GM20431 (cell line): Measurements from ENCODE around the gene MAP6D1.

Source experiments
- in situ Hi-C: fragments of 300-500 bp; cut with MseI, MboI; formaldehyde crosslinking; loops from one replicate; pipeline ENCODE4 v1.15.0; 2020; ENCODE audit warnings: low sequenced_read_pairs; ENCODE audit not compliant: unreplicated experiment

Gene MAP6D1

DNA sequence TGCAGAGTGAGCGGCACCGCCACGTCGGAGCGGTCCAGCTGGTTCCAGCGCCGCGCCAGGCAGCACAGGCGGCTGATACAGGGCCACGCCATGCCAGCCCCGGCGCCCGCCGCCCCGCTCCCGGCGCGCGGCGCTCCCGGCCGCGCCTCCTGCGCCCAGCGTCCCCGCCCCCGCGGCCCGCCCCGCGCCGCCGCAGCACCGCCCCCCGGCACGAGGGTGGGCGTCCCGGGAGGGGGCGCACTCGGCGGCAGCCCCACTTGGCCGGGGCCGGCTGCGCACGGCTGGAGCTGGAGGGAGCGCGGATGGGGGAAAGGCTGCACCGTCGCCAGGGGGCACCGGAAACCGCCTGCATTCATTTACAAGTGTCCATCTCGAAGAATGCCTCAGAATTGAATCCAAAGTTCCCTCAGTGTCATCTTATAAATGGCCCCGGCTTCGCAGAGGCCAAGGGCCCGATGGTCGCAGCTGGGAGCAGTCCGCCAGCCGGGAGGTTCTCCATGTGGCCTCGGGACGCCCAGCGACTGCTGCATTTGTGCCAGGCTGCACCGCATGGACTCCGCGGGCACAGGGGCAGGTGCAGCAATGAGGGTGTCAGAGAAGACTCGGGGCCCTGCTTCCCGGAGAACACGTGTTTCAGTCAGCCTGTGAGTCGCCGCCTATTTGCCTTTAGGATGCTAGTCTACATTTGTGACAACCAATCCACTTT lies at the start of gene MAP6D1:
Gene MAP6D1, minus strand, starts transcription at position 122 of the 706 bp plus-strand sequence. Its CDS starts 30 bp downstream, at position 92.
- in situ Hi-C loops, result no loop called here

DNA sequence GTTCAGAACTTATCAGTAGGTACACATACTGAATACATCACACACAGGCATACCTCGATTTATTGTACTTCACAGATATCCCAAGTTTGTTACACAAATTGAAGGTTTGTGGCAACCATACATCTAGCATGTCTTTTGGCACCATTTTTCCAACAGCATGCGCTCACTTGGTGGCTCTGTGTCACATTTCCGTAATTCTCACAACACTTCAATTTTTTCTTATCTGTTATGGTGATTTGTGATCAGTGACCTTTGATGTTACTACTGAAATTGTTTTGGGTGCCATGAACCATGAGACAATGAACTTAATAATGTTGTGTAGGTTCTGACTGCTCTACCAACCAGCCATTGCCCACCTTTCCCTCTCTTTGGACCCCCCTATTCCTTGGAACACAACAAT lies 48.5 kb upstream of the MAP6D1 start:
- in situ Hi-C loops, result no loop called here

DNA sequence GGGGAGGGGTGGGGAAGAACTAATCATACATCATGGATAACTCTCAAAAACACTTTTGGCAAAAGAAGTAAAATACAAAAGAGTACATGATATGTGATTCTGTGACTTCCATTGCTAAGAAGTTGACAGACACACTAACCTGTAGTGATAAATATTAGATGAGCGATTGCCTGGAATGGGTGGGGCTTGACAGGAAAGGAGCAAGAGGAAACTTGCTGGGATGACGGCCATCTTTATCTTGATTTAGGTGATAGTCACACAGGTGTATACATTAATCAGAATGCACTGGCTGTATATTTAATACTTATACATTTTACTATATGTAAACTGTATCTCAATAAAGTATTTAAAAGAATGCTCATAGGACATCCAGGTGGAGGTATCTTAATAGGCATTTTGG lies 46.2 kb upstream of the MAP6D1 start:
- in situ Hi-C loops, result no loop called here

DNA sequence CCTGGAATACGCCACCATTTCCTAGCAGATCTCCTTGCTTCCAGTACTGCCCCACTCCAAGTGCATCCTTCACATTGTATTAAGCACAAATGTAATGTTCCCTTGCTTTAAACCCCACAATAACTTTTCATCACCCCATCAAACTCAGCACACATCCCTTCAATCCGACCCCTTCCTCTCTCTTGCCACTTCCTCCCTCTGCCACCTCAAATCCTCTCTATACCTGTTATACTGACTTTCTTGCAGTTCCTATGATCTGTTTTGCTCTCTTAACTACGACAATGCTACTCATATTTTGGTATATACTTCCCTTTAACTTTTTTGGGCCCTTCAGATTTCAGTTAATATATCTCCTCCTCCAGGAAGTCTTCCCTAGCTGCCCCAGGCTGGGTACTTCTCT lies 45.2 kb upstream of the MAP6D1 start:
- in situ Hi-C loops, result no loop called here

DNA sequence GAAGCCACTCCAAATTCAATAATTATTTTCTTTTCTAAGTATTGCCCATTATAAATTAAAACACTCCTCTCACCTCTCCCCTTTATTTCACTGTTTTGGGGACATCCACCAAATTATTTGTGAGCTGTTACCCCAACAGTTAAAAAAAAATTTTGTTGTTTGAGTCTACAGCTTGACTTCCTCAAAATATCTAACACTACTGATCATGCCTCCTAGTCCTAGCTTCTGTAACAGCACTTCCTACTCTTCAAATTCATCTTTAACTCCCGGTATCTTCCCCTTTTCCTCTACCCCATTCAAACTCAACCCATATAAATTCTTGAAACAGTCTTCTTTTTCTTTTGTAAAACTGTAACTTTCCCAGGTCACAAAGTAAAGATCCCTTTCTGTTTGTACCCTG lies 43.4 kb upstream of the MAP6D1 start:
- in situ Hi-C loops, result no loop called here

DNA sequence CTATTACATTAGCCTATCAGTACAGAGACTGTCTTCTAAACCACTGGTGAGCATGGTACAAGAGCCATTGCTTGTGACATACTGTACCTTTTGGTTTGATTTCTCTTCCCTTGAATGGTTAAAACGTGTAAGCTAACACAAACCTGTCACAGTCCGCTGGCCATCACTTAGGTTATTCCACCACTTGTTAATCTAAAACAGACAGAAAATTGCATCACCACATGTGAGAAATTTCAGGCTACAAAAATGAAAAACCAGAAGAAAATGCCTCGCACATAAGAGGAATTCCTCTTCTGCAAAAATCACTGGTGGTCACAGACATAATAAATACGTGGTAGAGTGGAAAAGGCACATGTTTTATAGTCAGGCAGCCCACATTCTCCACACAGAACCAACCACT lies 37.2 kb upstream of the MAP6D1 start:
- in situ Hi-C loops, result no loop called here

DNA sequence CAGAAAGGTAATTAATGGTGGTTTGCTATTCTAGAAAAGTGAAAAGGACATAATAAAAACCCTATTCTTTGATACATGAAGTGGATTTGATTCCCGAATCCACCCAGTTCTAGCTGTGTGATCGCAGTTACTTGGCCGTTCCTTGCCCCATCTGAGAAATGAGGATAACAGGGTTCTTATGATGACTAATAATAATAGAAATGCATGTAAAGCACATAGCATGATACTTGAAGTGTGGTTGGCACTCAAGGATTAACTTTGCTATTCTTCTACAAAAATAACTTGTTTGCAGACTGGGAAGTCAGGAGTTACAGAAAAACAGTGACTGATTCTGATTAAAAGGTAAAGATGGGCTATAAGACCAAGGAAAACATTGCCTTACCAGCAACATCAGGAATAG lies 32.5 kb upstream of the MAP6D1 start:
- in situ Hi-C loops, result no loop called here

DNA sequence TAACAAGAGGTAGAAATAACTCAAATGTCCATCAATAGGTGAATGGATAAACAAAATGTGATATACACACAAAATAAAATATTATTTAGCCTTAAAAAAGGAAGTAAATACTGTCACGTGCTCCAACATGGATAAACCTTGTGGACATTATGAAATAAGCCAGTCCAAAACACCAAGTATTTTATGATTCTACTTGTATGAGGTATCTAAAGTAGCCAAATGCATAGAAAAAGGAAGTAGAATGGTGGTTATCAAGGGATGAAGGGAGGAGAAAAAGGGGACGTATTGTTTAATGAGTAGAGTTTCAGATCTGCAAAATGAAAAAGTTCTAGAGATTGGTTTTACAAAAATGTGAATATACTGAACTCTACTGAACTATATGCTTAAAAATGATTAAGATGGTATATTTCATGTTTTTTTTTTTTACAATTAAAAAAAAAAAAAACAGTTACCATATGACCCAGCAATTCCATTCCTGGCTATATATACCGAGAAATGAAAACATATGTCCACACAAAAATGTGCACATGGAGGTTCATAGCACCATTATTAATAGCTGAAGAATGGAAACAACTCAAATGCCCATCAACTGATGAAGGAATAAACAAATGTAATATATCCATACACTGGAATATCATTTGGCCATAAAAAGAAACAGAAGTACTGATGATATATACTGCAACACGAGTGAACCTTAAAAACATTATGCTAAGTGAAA lies 29.1 kb upstream of the MAP6D1 start:
- in situ Hi-C loops, result no loop called here

DNA sequence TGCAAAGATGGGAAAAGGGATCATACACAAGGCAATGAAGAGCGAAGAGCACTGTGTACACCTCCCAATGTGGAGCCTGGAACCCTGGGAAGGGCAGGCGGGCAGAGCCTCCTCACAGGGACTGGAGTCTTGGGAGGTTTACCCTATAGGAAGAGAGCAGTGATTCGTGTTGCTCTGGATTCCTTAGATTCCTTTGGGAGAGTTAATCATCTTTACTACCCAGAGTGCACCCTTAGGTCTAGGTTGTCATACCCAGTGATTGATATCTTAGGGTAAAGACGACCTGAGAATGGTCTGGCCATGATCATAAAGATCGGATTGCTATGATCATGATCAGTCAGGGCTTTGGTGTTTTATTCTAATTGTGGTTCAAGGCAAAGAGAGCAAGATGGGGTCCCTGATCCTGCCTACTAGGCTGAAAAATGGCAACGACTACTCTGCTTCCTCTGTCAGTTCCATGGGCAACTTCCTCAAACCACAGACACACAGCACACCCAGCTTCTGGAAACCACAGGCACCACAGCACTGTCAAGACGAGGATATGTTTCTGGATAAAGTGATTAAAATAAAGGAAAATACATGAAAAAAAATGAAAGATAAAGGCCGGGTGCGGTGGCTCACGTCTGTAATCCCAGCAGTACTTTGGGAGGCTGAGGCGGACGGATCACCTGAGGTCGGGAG lies 20.4 kb upstream of the MAP6D1 start:
- in situ Hi-C loops, result no loop called here

- in situ Hi-C loops, result no loop called here
Observed at GRCh38 chr3:183845090-183845489, 19.7 kb upstream of the MAP6D1 start.

DNA sequence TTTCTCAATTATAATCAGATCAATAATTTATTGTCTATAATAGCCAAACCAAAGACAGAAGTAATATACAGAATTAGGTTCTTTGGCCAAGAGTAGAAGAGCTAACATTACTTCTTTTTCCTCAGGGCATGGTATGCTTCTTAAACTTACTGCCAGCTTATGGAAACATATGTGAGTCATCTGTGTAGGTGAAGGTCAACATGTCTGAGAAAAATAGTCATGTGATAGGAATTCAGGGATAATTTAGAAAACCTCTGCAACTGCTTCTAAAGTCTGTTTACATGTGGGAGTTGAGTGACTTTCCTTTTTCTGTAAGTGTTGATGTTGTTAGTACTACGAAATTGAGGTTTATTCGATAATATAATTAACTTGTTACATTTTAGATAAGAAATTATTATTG lies 19.2 kb upstream of the MAP6D1 start:
- in situ Hi-C loops, result no loop called here

- in situ Hi-C loops, result no loop called here
Observed at GRCh38 chr3:183839751-183840150, 14.4 kb upstream of the MAP6D1 start.

GRCh38 chr3:183837894-183838293 lies 12.5 kb upstream of the MAP6D1 start:
- in situ Hi-C loops, result no loop called here

- in situ Hi-C loops, result no loop called here
Observed at GRCh38 chr3:183837390-183837789, 12.0 kb upstream of the MAP6D1 start.

GRCh38 chr3:183833516-183833915 lies 8.1 kb upstream of the MAP6D1 start:
- in situ Hi-C loops, result no loop called here

GRCh38 chr3:183830187-183830586 lies 4.8 kb upstream of the MAP6D1 start:
- in situ Hi-C loops, result no loop called here

DNA sequence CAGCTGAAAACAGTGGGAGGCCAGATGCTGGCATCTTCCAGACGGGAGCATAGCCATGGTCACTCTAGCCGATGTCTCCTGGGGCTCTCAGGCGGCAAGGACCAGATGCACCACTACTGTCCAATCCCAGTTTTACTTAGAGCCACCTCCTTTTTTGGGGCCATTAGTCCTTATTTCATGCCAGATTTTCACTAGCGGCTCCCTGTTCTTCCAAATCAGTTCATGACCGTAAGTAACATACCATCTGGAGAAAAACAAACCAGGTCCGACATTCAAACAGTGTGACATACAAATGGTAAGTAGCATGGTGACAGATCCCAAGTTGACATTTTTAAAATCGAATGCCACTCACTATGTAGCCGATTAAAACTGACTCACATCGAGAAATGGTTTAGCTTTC lies 4.1 kb upstream of the MAP6D1 start:
- in situ Hi-C loops, result no loop called here

GRCh38 chr3:183828538-183828870 lies 3.1 kb upstream of the MAP6D1 start:
- in situ Hi-C loops, result no loop called here

- in situ Hi-C loops, result no loop called here
Observed at GRCh38 chr3:183827809-183828537, 2.6 kb upstream of the MAP6D1 start.

GRCh38 chr3:183826448-183827250 lies 1.3 kb upstream of the MAP6D1 start:
- in situ Hi-C loops, result no loop called here
